HG03342 (cell line): ENCODE results near the gene OPRD1.
A peak's percentile ranks its signal among the peaks of the same experiment; 100 is the strongest.

ENCODE experiments used
- ATAC-seq: cut with Tn5 transposase; IDR thresholded peaks from one replicate; pipeline ENCODE4 v1.9.1; 2021; ENCODE audit warnings: mild to moderate bottlenecking, moderate library complexity; ENCODE audit not compliant: unreplicated experiment

The OPRD1 gene

DNA sequence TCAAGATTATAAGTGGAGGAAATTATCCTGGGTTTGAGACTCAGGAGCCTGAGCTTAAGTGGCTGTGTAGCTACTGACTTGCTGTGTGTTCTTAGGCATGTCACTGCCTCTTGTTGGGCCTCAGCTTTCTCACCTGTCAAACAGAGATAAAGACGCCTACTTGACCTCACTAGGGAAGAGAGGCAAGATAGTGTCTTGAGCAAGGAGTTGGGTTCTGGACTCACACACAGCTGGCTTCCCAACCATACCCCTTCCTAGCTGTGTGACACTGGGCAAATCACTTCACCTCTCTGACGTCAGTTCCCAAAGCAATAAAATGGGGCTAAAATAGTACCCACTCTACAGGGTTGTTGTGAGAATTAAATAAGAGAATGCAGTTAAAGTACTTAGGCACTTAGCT, 90.8 kb downstream of the OPRD1 start:
- no peak for ATAC-seq

DNA sequence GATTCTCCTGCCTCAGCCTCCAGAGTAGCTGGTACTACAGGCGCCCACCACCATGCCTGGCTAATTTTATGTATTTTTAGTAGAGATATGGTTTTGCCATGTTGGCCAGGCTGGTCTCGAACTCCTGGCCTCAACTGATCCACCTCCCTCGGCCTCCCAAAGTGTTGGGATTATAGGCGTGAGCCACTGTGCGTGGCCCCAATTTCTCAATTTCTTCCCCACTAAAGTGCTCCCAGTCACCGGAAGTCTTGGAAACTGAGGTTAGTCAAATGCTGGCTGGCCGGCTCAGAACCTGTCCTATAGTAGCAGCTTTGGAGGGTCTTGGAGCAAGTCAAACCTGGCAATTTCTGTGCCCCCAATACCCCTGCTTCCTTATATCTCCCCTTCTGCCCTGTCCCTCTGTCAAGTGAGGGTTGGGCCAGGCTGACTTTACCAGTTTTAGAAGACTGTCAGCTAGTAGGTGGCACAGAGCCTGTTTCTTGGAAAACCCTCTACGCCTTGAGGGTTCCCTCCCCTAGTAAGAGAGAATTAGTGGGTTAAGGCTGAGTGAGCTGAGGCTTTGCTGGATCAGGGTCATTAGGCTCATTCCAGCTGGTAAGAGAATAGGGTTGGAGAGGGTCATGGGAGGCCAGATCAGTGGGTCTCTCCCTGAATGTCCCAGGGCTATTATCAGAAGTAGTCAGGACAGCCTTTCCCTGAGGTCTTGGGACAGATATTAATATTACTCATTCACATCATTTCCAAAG, 94.1 kb downstream of the OPRD1 start:
- no peak for ATAC-seq

DNA sequence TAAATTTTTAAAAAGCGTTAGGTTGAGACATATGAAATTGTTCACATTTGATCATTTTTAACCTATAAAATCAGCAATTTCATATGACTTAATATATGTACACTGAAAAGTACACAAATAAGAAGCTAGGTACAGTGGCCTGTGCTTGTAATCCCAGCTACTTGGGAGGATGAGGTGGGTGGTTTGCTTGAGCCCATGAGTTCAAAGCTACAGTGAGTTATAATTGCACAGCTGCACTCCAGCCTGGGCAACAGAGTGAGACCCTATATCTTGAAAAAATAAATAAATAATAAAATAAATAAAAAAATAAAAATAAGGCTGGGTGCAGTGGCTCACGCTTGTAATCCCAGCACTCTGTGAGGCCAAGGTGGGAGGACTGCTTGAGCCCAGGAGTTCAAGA, 97.2 kb downstream of the OPRD1 start:
- no peak for ATAC-seq

DNA sequence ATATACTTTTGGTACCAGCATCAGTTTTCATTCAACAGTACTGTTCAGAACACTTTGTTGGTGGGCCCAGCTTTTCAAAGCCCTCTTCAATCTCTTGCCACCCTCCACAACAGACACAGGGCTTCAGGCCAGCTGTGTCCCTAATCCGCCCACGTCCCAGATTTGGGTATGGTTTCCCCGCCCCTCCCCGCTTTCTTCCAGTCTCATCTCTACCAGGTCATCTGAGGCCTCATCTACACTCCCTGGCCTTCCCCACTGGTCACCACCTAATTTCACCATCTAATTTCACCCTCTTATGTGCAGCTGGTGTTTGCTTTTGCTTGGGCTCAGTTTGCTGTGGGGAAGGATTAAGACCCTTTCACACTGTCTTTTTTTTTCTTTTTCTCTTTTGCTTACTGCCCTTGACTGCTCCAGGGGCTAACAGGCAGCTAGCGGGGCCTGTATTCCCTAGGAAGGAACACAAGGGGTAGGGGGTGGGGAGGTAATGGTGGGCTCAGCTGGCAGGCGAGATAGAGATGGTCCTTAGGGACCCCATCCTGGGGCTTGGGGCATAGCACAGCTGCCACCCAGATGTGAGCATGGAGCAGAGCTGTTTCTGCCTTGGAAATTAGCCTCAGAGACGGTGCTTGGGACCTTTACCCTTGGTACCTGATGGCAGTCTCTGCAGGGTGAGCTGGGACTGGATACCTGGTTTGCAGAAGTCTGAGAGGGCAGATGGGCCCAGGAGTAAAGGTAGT, 98.6 kb downstream of the OPRD1 start:
- no peak for ATAC-seq

DNA sequence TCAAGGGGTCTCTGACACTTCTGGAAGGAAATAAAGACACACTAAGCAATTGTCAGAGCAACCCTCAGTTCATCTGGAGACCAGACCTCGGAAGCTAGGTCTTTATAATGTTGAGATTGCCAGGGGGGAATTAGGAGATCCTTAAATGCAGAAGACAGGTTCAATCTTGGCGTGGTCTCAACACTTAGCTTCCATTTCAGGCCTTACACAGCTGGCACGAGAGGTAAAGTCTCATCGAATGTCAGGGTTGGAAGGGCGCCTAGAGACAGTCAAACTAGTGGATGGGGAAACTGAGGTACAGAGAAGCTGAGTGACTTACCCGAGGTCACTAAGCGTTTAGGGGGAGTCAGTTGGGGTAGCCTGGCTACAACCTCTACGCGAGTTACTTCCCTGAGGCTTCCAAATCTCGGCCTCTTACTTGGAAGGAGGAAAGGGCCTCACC, 101.8 kb downstream of the OPRD1 start:
- no peak for ATAC-seq

DNA sequence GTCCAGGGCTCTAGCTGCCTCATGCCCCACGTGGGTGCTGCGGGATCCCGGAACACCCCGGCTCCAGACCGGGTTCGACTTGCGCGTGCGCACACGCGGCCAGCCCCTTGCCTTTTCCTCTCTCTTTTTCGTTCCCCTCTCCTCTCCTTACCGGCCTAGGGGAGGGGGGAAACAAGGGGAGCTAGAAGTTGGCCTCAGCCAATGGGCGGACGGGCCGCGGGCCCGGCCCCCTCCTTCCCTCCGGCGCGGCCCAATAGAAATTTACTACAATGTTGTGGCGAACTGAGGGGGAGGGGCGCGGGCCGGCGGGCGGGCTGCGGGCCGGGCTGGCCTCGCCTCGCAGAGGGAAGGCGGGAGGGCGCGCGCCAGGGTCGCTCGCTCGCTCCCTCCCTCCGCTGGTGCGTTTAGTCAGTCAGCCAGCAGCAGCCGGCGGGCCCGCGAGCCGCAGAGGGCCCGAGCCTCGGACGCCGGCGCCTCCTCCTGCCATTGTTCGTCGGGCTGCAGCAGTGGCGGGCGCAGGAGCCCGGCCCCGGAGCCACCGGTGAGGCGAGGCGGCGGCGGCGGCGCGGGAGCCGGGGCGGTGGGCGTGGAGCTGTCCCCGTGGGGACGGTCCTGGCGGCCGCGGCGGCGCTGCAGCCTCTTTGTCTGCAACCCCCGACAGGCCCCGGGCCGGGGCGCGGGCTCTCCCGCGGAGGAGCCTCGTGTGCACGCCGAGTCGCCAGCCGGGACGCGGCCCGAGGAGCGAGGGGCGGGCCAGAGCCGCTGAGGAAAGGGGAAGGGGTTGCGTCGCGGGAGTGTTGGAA, 102.5 kb downstream of the OPRD1 start, which contains the start of gene EPB41:
TSS of gene EPB41 (plus strand) at position 342 of the 803 bp plus-strand sequence. CDS start 72,869 bp downstream, outside the sequence.
- peak; percentile 83 for ATAC-seq

DNA sequence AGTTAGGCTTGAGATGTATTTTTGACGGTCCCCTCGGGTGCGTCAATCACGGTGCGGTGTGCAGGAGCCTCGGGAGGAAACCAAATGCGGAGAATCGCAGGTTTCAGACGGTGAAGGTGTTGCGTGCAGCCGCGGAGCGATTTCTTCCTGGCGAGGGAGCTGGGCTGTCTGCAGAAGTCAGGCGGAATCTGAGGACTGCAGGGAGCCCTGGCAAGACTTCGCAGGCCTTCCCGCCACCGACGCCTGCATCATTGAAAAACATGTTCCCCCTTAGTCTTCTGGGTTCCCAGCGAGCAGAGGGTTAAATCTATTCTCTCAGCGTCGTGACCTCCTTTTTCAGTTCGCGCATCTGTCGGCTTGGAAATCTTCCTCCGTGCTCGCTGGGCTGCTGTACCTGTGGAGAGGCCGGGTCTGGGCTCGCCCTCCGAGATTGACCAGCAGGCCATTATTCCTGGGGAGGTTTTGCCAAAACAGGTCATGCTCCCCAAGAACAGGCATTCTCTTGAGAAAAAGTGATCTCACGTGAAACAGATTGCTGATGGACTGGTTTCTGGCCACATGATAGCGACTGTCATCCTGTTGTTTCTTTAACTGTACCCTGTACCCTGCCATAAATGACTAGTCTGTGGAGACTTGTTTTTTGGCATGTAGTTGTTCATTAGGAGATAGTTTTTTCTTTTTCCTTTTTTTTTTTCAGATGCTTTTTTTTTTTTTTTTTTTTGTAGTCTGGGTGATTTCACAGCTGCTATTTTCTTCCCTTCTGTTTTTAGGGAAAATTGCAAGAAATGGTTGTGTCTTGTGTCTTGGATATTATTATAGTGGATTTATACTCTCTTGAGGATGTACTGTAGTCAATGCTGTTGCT, 103.3 kb downstream of the OPRD1 start:
- ATAC-seq = peak; percentile 23

DNA sequence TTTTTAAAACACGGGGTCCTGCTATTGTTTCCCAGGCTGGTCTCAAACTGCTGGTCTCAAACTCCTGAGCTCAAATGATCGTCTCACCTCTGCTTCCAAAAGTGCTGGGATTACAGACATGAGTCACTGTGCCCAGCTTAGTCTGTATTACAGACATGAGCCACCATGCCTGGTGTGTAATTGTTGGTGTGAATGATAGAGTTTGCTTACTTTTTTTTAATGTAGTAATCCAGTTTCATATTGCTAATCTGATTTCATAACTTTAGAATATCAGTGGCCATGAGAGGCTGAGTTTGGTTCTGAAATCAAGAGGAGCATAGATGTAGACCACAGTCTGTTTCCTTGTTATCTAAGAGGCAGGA, 105.8 kb downstream of the OPRD1 start:
- no peak for ATAC-seq
